ENCODE results near the gene YTHDC1.

DNA sequence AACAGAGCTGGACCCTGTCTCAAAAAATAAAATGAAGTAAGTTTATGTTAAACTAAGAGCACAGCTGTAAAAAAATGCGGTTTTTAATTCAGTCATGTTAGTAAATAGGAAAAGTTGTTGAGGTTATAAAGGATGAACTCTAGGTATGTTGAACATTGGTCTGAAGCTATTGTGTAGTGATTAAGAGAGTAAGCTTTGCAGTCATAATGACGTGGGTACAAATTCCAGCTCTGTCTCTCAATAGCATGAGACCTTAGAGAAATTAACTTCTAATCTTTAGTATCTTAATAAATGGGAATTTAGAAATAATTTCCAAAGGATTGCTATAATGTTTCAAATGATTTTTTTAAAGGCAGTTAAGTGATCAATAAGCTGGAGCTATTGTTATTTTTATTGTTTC lies 2.9 kb upstream of the YTHDC1 start:
- no peak for TF ChIP-seq POLR2A (IDR thresholded peaks at IDR 0.05)
- no peak for TF ChIP-seq CTCF (IDR thresholded peaks at IDR 0.05)

Data from breast epithelium (tissue), 3 donors.